ENCODE measurements around the gene DISC1.

DISC1 gene

GRCh38 chr1:232084584-232085223, 458.1 kb downstream of the DISC1 start:
- DNase-seq = no peak

DNA sequence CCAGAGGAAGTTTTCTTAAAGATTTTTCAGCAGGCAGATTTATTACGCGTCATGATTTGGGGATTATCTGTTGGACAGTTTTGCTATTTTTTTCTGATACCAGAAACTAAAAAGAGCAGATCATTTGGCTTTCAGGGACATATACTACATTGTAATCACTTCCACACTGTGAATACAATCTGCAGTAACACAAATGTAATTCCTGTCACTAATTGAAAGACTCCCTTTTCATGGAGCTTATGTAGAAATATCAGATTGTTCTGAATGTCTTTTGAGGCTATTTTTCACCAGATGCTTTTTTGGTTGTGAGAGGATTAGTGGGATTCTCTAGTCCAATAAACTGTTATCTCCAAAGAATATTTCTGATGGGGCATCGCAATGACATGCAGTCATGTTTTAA, 464.2 kb downstream of the DISC1 start:
- no peak for DNase-seq

Data from stimulated activated CD4-positive, alpha-beta T cell treated with anti-CD3 and anti-CD28 coated beads, Interleukin-1b, Interleukin-23, amount 100 ng/mL, for 48 hours (primary cell).